HG03108 (cell line): Measurements from ENCODE around the gene ARNT2.

ENCODE experiments used
- ATAC-seq: cut with Tn5 transposase; IDR thresholded peaks from one replicate; pipeline ENCODE4 v1.9.1; 2021; ENCODE audit warnings: moderate library complexity; ENCODE audit not compliant: unreplicated experiment

ARNT2 gene

DNA sequence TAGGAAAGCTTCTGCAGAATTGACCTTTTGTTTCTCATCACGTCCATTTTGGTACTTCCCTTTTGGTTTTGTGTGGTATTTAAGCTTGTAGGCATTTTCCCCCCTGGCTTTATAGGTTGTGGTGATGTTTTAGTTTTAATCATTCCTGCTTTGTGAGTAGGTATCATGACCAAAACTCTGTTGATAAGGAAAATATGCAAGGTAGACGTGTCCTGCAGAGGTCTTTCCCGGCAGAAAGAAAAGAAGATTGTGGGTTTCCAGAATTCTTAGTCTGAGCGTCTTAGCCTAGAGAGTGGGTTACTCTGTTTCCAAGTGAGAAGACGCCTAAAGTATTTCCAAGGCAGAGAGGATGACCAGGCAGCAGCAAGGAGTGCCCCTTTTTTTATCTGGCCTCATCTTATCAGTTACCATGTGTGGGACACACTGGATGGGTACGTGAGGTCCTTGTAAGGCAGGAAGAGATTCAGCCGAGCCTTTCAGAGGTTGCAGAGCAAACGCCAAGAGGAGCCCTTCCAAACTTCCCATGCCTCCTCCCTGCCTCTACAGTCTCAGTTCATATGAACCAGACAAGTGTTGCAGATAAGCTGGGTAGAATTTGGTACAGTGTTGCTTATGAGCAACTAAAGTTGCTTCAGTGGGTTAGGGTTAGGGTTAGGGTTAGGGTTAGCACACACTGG, 58.8 kb downstream of the ARNT2 start:
- ATAC-seq, result no peak

DNA sequence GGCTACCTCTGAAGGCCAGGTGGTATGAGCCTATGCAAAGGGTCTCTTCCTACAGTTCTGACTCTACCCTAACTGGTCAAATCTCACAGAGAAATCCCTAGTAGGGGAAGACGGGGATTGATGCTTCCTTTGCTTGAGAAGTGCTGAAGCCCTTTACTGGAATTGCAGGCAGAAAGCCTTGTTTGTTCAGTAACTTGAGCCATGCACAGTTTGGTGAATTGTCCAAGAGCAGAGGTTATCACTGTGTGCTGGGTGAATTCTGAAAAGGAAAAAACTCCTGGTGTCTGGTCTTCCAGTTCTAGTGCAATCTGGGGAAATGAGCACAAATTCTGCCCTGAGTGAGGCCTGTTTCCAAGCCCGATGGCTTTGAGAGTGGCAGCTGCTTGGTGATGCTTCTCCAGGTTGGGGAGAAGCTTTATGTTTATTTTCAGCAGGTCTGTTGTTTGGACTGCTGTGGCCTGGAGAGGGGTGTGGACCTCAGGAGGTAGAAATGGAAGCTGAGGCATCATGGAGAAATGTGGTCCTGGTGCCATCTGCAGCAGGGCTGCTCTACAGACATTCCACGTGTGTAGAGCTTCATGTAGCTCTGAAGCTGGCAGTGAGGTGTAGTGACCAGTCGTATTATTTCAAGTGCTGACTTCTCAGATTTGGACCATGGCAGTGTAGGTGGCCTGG, 60.9 kb downstream of the ARNT2 start:
- ATAC-seq, result no peak

DNA sequence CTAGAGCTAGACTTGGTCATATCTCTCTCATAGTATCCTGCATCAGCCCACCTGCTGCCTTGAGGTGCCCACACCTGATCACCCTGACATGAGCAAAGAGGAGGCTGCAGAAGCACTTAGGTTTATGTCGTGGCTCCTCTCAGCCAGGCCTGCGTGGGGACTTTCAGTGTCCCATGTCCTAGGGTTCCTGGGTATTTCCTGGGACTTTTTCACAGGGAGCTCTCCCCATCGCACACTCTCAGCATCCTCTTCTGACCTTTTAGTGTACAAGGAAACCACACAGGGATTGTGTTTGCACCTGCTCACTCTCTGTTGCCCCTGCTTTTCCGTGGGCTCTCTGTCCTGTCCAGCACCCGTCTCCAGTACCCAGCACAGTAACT, 61.4 kb downstream of the ARNT2 start:
- ATAC-seq, result no peak

DNA sequence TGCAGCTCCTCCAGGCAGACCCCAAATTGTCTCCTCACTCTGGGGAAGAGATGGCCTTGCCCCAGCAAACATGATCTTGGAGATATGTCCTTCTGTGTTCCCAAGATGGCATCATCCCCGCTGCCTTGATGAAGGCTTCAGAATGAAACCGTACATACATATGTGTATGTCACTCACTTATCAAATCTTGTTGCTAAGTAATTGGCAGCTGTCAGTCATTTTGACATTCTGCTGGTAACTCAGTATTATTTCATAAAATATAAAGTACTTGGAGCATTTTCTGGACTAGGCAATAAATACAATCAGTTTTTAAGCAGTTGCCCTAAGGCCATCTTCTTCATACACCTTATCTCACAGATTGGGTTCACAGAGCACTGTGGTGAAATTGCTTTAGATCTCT, 62.4 kb downstream of the ARNT2 start:
- no peak for ATAC-seq

DNA sequence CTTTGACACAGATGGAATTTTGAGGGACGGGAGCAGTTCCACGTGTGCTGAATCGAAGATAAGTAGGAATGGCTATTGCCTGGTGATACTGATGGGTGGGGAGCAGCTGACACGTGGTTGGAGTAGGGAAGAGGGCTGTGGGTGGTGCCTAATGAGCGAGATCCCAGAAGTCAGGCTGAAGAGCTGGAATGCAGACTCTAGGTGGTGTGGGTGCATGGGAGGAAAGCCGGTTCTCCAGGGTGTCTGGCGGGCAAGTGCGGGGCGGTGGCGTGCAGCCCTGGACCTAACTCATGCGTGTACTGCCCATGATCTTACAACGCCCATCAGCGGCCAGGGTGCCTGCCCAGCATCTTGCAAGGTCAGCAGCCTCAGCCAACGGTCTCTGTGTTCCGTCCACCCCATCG, 63.1 kb downstream of the ARNT2 start:
- ATAC-seq, result no peak

DNA sequence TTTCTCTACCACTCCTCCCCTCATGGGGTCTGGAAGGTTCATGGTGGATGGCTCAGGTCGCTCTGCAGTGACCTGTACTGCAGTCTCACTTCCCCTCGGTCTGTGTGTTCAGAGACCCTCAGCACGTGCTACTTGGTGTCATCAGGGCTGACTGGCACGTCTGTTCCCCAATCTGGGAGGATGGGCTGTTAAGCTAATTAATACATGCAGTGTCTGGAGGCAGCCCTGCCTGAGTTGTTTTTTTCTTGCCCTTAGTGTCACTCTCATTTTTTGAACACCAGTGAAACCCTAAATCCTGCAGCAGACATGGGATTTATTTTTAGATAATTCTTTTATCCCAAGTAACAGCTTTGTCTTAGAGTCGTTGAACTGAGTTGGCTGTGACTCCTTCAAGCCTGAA, 64.6 kb downstream of the ARNT2 start:
- ATAC-seq, result no peak

DNA sequence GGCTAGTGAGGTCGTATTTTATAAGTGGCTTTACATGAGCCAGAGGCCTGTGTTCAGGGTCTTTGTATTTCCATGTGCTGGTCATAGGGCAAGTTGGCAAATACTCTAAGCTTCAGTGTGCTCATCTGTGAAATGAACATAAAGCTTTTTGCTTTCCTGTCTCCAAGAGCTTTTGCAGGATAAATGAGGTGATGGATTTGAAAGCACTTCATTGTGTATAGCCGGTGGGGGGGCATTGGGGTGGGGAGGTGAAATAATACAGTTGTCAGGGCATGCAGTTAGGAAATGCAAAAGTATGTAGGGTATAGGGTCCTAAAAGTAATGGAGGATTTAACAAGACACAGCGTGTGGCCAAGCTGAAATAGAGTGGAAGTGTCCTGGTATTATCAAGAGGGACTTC, 67.7 kb downstream of the ARNT2 start:
- no peak for ATAC-seq

DNA sequence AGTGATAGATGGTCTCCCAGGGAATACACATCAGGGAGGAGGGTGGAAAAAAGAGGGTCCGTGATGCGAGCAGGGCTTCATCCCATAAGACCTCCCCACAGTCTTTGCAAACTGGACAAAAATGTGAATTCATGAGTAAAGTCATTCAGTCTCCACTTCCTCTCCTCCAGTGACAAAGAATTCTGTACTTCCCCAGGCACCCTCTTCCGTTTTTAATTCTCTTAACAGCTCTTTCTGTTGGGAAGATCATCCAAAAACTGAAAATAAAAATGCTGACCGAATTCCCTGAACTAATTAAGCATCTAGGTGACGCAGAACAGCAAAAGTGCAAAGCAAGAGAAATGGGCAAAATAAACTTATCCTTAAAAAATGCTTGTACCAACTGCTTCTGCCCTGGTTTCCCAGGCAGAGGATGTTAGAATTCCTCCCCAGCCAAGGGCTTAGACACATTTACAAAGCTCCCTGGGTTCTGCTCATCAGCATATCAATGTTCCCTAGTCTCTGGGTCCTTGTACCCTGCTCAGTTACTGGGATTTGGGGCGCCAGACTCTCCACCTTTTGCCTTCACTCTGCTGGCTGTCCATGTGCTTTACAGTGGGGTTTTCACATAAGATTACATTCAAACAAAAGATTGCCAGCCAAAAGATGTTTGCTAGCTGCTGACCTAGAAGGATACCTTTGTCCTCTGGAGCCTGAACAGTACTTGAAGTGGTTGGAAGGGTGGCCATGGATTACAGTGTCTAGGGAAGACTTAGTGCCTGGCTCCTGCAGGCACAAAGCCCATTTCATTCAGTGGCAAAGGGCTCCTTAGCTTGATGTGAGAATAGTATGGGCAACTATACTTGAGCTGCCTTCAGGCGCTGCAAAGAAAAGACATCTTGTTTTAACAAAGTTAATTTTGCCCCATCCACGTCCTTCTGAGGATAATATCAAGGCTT, 69.4 kb downstream of the ARNT2 start:
- no peak for ATAC-seq

DNA sequence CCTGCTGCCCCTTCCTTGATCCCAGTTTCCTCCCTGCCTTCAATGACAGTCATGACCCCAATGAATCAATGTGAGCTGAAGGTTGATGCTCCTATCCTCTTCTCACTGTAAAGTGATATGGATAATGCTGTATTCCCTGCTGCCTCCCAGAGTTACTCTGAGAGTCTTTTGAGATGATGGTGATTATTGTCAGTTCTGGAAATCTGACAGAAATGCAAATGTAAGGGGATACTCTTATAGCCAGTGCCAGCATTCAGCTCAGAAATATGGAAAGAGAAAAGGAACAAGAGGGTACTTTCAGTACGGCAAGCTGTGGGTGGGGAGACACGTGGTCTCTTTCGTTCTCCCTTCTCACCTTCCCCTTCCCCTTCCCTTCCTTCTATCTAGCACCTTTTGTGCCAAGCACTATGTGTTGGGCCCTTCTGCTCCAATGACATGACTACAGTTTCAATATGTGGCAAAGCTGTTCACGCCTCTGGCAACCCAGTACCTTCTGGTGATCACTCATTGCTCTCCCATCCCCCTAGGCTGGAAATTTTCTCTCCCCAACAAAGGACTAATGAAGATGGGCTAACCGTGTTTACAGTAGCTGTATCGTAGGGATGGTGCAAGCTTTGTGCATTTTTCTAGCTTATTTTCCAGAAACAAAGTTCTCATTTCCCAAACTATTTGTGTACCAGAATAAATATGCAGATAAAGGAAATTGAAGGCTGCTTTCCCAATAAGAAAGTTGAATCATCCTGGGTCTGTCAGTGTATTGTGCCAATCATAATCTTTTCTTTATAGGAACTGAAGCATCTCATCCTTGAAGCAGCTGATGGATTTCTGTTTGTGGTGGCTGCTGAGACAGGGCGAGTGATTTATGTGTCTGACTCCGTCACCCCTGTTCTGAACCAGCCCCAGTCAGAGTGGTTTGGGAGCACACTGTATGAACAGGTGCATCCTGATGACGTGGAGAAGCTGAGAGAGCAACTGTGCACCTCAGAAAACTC, 70.3 kb downstream of the ARNT2 start:
- ATAC-seq, result no peak

DNA sequence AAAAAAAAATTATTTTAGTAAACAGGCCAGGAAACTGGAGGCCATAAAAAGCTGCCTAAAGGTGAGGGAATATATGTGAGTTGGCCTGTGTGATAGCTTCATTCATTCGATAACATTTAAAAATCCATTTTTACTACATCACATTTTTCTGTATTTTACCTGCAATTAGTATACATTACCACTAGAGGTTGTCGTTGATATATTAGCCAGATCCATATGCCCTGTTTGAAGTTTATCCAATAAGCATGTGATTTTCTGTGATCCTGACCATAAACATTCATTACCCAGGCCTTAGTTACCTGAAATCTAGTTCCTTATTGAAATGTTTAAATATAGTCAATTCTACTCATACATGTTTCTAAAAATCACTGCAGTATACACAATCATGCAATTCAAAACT, 71.4 kb downstream of the ARNT2 start:
- no peak for ATAC-seq

DNA sequence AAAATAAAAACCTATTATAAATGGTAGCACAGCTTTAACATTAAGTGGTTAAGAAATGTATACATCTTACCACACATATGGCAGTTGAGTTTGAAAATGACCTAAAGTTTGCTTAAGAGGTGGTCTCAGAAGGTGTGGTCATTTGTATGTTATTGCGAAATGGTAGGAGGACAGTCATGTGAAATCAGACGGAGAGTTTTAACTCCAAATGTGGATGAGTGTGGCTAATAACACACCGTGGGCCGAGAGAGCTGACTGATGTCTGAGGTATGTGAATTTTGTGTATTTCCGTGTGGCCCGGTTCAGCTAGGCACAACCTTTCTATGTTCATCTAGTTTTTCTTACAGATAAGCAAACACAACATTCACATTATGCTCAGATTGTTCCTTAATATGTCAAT, 71.9 kb downstream of the ARNT2 start:
- no peak for ATAC-seq

DNA sequence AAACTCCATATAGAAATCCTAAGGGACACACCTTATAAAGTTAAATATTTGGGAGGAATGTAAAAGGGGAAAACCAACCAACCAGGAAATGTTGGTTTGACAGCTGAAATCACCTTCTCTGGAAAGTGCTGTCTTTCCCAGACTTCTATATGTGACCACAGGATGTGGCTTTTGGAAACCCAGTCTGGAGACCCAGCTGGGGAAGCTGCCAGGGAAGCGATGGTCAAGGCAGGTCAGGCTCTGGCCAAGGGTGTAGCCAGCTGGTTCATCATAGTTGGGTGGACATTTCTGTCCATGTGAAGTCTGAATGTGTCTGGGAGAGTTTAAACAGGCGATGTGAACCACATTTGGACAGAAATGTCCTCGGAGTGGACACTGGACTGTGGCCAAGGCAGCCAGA, 73.9 kb downstream of the ARNT2 start:
- ATAC-seq, result no peak

DNA sequence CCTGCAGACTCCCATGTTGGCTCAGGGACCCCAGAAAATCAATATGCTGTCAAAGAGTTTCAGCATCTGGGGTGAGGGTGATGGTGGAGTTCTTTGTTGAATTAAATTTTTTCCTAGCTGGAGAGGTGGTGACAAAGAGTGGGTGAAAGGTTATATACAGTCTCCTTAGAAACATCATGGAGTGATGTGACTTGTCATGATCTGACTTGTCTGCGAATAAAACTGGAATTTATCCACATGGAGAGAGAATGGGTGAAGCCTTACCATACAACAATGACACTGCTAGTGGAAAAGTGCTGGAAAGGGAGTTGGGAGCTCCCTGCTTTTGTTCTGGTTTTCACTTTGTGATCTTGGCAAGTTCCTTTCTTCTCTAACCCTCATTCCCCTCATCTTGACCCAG, 75.0 kb downstream of the ARNT2 start:
- no peak for ATAC-seq

DNA sequence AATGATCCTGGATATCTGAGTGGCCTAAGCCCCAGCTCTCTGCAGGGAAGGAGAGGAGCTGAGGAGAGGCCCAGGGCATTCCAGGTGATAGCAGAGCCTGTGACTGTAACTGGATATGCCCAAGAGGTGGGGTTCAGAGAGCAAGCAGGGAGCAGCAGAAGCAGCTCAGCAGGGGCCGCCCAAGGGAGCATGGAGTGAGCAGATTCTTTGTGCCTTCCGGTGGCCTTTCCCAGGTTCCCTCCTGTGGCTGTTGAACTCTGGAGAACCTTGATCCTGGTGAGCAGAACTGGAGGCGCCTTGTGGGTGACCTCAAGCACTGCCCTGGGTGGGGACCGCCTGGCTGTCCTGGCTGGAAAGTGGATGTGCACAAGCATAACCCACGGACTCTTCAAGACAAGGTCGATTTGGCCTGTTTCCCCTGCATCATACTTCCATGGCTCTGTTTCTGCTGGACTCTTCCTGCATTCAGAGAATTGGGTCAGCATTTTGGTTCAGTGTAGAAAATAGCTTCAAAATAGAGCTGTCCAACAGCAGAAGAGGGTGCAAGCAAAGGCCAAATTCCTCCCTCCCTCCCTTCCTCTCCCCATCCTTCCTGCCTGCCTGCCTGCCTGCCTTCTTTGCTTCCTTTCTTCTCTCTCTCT, 76.1 kb downstream of the ARNT2 start:
- ATAC-seq, result no peak

DNA sequence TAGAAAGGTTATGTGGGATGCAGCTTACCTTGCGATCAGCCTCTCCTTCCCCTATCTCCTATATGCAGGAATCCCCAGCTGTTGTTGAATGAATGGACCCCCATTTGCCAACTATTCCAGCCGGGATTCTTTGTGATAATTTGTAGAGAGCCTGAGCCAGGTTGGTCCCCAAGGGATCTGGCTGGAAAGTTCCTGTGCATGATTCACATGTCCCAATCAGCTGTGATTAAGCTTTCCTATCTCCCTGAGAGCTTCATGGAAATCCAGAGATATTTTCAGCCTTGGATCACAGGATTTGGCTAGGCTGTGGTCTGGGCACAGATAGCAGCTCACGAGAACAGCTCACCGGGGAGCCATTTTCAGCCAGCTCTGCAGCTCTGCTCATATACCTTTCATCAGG, 76.7 kb downstream of the ARNT2 start:
- no peak for ATAC-seq

DNA sequence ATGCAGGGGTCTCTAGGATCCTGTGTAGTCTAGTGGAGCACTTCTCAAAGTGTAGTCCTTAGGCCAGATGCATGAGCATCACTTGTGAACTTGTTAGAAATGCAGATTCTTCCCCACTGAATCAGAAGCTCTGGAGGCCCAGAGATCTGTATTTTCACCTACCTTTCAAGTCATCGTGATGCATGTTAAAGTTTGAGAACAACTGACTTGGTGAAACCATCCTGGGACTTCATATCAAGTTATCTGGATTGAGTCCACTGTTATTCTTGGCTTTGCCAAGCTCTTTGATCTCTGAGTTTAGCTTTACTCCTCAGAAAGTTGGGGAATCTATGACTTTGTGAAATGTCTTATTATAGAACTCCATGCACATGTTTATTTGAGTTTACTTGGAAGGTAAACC, 78.5 kb downstream of the ARNT2 start:
- no peak for ATAC-seq

DNA sequence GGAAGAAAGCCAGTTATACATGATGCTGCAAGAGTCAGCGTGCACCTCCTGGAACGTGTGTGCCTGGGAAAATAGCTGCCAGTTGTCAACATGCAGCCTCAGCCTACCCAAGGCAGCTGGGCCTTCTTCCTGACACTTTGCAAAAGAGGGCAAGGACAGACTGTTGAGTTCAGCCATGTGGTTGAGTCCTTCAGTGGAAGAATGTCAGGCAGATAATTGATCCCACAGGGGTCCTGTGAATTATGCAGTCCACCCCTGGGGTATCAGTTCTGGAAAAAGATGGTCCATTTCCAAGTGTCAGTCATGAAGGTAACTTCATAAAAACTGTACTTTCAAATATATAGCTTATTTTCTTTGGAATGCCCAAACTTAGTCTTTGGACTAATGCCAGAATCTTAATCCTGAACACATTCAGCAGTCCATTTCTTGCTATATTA, 79.6 kb downstream of the ARNT2 start:
- no peak for ATAC-seq

DNA sequence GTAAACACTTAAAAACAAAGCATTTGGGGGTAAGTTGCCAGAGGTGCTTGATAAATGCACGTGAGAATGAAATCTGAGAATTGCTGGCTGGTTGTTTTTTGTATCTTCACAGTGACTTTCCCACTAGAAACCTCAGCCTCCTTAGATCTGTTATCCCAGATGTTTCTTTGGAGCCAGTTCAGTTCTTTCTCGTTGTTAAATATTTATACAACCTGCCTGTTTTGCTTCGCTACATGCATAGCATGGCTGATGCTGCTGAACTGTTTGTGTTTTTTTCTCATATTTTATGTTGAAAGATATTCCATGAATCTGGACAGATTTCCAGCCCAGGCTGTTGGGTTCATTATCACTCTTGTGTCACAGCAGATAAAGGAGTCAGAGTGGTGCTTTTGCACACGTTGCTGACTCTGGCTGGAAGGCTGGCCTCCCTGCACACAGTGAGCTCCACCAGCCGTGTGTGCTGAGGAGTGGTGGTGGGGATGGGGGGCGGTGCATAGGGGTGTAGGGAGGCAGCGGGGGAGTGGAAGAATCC, 80.2 kb downstream of the ARNT2 start:
- no peak for ATAC-seq

DNA sequence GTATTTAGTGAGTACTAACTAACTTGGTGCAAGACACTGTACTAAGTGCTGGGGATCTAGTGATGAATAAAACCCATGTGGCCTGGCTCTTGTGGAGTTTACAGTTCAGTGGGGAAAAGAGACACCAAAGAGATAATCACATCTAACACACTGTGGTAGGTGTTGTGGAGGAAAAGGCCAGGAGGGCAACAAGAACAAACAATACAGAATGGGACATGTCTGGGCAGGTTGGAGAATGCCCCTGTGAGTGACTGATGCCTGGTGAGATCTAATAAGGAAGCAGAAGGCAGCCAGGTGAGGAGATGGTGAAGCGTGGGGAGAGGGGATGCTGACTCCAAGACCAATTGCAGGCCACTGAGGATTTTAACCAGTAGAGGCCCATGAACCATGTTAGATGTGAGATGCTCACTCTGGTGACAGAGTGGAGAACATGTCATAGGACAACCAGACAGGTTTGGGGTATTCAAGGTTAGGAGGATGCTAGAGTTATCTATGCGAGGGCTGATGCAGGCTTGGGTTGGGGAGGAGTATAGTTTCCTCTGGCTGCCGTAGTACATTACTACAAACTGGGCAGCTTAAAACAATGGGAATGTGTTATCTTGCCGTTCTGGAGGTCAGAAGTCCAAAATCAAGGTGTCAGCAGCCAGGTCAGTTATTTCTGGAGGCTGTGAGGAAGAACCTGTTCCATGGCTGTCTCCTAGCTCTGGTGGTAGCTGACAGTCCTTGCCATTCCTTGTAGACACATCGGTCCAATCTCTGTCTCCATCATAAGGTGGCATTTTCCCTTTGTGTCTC, 81.4 kb downstream of the ARNT2 start:
- ATAC-seq, result no peak
